K562 (cell line): ENCODE data around the gene TNFAIP6. TPM values are rescaled to one million over a fixed set of nuclear protein-coding genes. Genes with fewer than 3 reads are reported as not detected.

Experiments used
- ATAC-seq: fragments of 200-7000 bp; cut with Tn5 transposase; 3 replicates; pipeline ENCODE4 v1.9.1; 2020; ENCODE audit warnings: moderate library complexity
- BruUV-seq: library from RNA; stranded (reverse); fragments of 400-500 nt; replicated peaks from 2 replicates; lab custom pipeline; 2021; lab: Mats Ljungman, UMichigan
- CTCF ChIA-PET: fragments of 300-600 bp; formaldehyde crosslinking; extraction: SDS; loops from one replicate; lab custom pipeline; 2021; ENCODE audit warnings: low intra/inter-chr PET ratio; lab: Yijun Ruan, JAX
- POLR2A ChIA-PET: fragments of 300-600, 350-650 bp; sonication (Branson Sonifier 250); formaldehyde crosslinking; extraction: SDS; loops from one replicate; lab custom pipeline; 2021; ENCODE audit warnings: antibody characterized with exemption, inconsistent platforms; lab: Yijun Ruan, JAX
- DNase-seq, 4 experiments: peaks; one replicate each; pipeline versions ENCODE4 v3.0.0 to v3.0.0-alpha.2; 2011 to 2018; ENCODE audit warnings: low spot score in 3 of 4, mixed read lengths in 3 of 4; ENCODE audit errors: extremely low read depth in 1 of 4
- FAIRE-seq: peaks from 2 replicates; lab custom pipeline; 2011; peaks lifted over from hg19 to GRCh38; lab: Jason Lieb, UNC
- H2AFZ ChIP-seq: 2 replicates; pipeline ENCODE4 v1.6.0; 2011; ENCODE audit warnings: low read depth, low read length, control low read depth, inconsistent platforms
- H3K27ac ChIP-seq: fragments of 200-600 bp; 3 replicates; pipeline ENCODE4 v1.8.0; 2011; ENCODE audit warnings: low read depth, mild to moderate bottlenecking, control low read depth, inconsistent platforms, low read length, moderate library complexity, mixed read lengths; ENCODE audit errors: extremely low read depth
- H3K27me3 ChIP-seq, 2 experiments: fragments of 300-600 bp in 1 of 2; 2 replicates in 1 of 2; 3 replicates in 1 of 2; pipeline versions ENCODE4 v1.6.0 to v1.8.0; 2011; ENCODE audit warnings: inconsistent platforms in 2 of 2, low read length in 2 of 2, mild to moderate bottlenecking in 1 of 2, mixed read lengths in 1 of 2, moderate library complexity in 1 of 2; ENCODE audit not compliant: control insufficient read depth in 2 of 2, insufficient read depth in 2 of 2
- H3K36me3 ChIP-seq: fragments of 300-600 bp; 3 replicates; pipeline ENCODE4 v1.8.0; 2011; ENCODE audit warnings: mild to moderate bottlenecking, low read length, inconsistent platforms; ENCODE audit not compliant: control insufficient read depth, insufficient read depth
- H3K4me1 ChIP-seq, 2 experiments: fragments of 200-600 bp in 1 of 2; replicated peaks in 1 of 2; 2 replicates in 1 of 2; 3 replicates in 1 of 2; pipeline versions ENCODE4 v1.5.1 to v1.8.0; 2011; ENCODE audit warnings: inconsistent platforms in 2 of 2, low read length in 2 of 2, mild to moderate bottlenecking in 1 of 2, mixed read lengths in 1 of 2, moderate library complexity in 1 of 2; ENCODE audit not compliant: control insufficient read depth in 2 of 2, insufficient read depth in 2 of 2
- H3K4me2 ChIP-seq: 2 replicates; pipeline ENCODE4 v1.6.1; 2011; ENCODE audit warnings: low read length, control low read depth, inconsistent platforms, mixed read lengths; ENCODE audit not compliant: insufficient read depth
- H3K4me3 ChIP-seq: fragments of 200-600 bp; sonication (generic), shearing (Covaris generic); 2 replicates; pipeline ENCODE4 v1.5.1; 2016; ENCODE audit warnings: control low read depth, inconsistent platforms
- H3K79me2 ChIP-seq: fragments of 200-600 bp; 3 replicates; pipeline ENCODE4 v1.8.0; 2011; ENCODE audit warnings: low read length, inconsistent platforms; ENCODE audit not compliant: control insufficient read depth, insufficient read depth
- H3K9ac ChIP-seq, 2 experiments: 2 replicates each; pipeline versions ENCODE4 v1.6.0 to v1.6.1; 2011; ENCODE audit warnings: low read depth in 2 of 2, low read length in 2 of 2, control low read depth in 1 of 2, inconsistent platforms in 1 of 2, mild to moderate bottlenecking in 1 of 2, mixed read lengths in 1 of 2; ENCODE audit not compliant: insufficient read depth in 1 of 2
- H3K9me1 ChIP-seq: one replicate; pipeline ENCODE4 v1.6.0; 2011; ENCODE audit warnings: inconsistent platforms, mild to moderate bottlenecking, low read length, moderate library complexity; ENCODE audit not compliant: control insufficient read depth, insufficient read depth
- H3K9me3 ChIP-seq: replicated peaks from 2 replicates; pipeline ENCODE4 v1.5.1; 2011; ENCODE audit warnings: low read depth, low read length, inconsistent platforms; ENCODE audit not compliant: control insufficient read depth, insufficient read depth
- H4K20me1 ChIP-seq: replicated peaks from 2 replicates; pipeline ENCODE4 v1.6.1; 2011; ENCODE audit warnings: low read length, inconsistent platforms, mixed read lengths; ENCODE audit not compliant: control insufficient read depth, insufficient read depth
- ARID1B ChIP-seq: fragments of 450-650 bp; IDR thresholded peaks from 2 replicates; pipeline ENCODE4 v1.6.1; 2016; ENCODE audit warnings: antibody characterized with exemption, mild to moderate bottlenecking, inconsistent platforms
- COPS2 ChIP-seq: fragments of 450-650 bp; conservative IDR thresholded peaks from 2 replicates; pipeline ENCODE4 v1.6.1; 2016; ENCODE audit warnings: mild to moderate bottlenecking, moderate library complexity
- ELF2 ChIP-seq: fragments of 250-450 bp; sonication (Bioruptor Pico); IDR thresholded peaks from 2 replicates; pipeline ENCODE4 v1.5.0; 2021; ENCODE audit warnings: mild to moderate bottlenecking
- GABPB1 ChIP-seq: sonication (generic); formaldehyde crosslinking; IDR thresholded peaks from 2 replicates; pipeline ENCODE4 v1.8.0; 2022; ENCODE audit warnings: mild to moderate bottlenecking, missing genetic modification reagents
- MEIS2 ChIP-seq: fragments of 450-650 bp; IDR thresholded peaks from 2 replicates; pipeline ENCODE4 v1.6.1; 2014; ENCODE audit warnings: mild to moderate bottlenecking; ENCODE audit not compliant: partially characterized antibody
- PML ChIP-seq: IDR thresholded peaks from 2 replicates; pipeline ENCODE4 v1.6.1; 2012; ENCODE audit warnings: low read length, inconsistent platforms
- TAF7 ChIP-seq: fragments of 450-650 bp; IDR thresholded peaks from 2 replicates; pipeline ENCODE4 v1.6.1; 2016; ENCODE audit warnings: missing genetic modification characterization, missing compliant biosample characterization
- ZNF174 ChIP-seq: fragments of 250-450 bp; sonication (Bioruptor Pico); IDR thresholded peaks from 2 replicates; pipeline ENCODE4 v1.4.0; 2020; ENCODE audit warnings: mild to moderate bottlenecking
- WGBS: fragments of 100-300 bp; shearing (Covaris generic); methylation state at CpG from one replicate; pipeline ENCODE4 v1.1.6; 2016; ENCODE audit warnings: low coverage, mixed read lengths; ENCODE audit not compliant: insufficient coverage; ENCODE audit errors: missing lambda C conversion rate; 5-methylcytosine and 5-hydroxymethylcytosine counted together
- in situ Hi-C: fragments of 300-500 bp; cut with MboI; formaldehyde crosslinking; loops from 4 replicates; pipeline ENCODE4 v1.15.0; 2018; ENCODE audit warnings: inconsistent platforms, mixed read lengths
- intact Hi-C: fragments of 100-400 bp; cut with micrococcal nuclease; formaldehyde crosslinking; loops from 2 replicates; pipeline ENCODE4 v1.14.2; 2022
- polyA plus RNA-seq, 8 experiments: library from polyadenylated mRNA; depleted of rRNA in 4 of 8; stranded (reverse) in 5 of 8; unstranded in 3 of 8; fragments of >200 nt; fragmentation: Nextera tagmentation in 2 of 8; fragmentation: Illumina TruSeq in 1 of 8; extraction: Ambion mirVana in 2 of 8; extraction: Trizol in 1 of 8; gene quantifications; 2 replicates each; pipeline versions ENCODE4 v1.2.1 to v1.2.3, GENCODE V29; 2011 to 2014; ENCODE audit warnings: inconsistent platforms in 1 of 8, missing spikeins in 1 of 8
- total RNA-seq, 7 experiments: library from RNA; depleted of rRNA in 6 of 7; stranded (reverse); fragments of >200 nt in 6 of 7; fragmentation: Illumina TruSeq in 2 of 7; extraction: Trizol in 2 of 7; gene quantifications; 2 replicates each; pipeline versions ENCODE4 v1.2.1 to v1.2.3, GENCODE V29; 2011 to 2021; ENCODE audit warnings: low replicate concordance in 1 of 7
- TF ChIP-seq, protein P1 (sequence below): sonication (generic); IDR thresholded peaks from 2 replicates; pipeline ENCODE4 v1.6.1; 2016
- TF ChIP-seq, protein P2 (sequence below): sonication (generic); formaldehyde crosslinking; IDR thresholded peaks from 2 replicates; pipeline ENCODE4 v1.8.0; 2023; ENCODE audit warnings: mild to moderate bottlenecking, missing genetic modification reagents
- TF ChIP-seq, protein P3 (sequence below): fragments of 250-450 bp; sonication (Bioruptor Pico); IDR thresholded peaks from 2 replicates; pipeline ENCODE4 v1.8.0; 2021; ENCODE audit warnings: mild to moderate bottlenecking, moderate library complexity
- TF ChIP-seq, protein P4 (sequence below): fragments of 450-650 bp; IDR thresholded peaks from 2 replicates; pipeline ENCODE4 v1.6.1; 2017; ENCODE audit warnings: antibody characterized with exemption
- TF ChIP-seq, protein P5 (sequence below): fragments of 200-800 bp; sonication (Bioruptor generic); IDR thresholded peaks from 2 replicates; pipeline ENCODE4 v1.6.1; 2017; ENCODE audit warnings: missing genetic modification characterization, missing compliant biosample characterization
- TF ChIP-seq, protein P6 (sequence below), 2 experiments: fragments of 450-650 bp in 1 of 2; sonication (generic) in 1 of 2; formaldehyde crosslinking in 1 of 2; IDR thresholded peaks in 1 of 2; conservative IDR thresholded peaks in 1 of 2; 2 replicates each; pipeline versions ENCODE4 v1.6.1 to v1.8.1; 2016 to 2023; ENCODE audit warnings: mild to moderate bottlenecking in 2 of 2, moderate library complexity in 2 of 2, inconsistent platforms in 1 of 2, missing genetic modification reagents in 1 of 2

TNFAIP6 gene
- total and polyA plus RNA-seq, 9 of the 15 experiments (the other 6 are each of a cell fraction or from before 2014, with no cell fraction given) = 0.07 to 0.28 (median 0.08) TPM; not detected in 6

DNA sequence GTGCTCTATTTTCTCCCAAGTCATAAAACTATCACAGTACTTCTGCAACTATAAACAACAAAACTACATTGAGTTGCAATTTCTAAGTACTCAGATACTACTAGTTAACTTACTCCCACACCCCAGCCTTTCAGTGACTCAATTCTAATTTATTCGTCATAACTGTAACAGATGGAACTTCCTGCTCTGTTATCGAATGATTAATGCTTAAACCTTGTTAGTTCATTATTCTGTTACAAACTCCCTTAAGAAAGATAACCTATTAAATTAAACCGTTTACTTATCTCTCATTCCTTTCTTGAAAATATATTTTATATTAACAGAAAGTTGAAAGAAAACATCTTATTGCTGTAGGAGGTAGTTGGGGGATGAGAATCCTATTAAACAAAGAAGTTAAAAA is 17.0 kb downstream of the TNFAIP6 start:
- 6% methylated on average over 3 of the region's 3 CpGs for WGBS
- Histone ChIP-seq H3K27ac (peak overlapping the region; percentile 46; the same call in 1 of the 3 replicates), H3K27me3 (no peaks in the 10 kb centered on the region), H3K36me3 (no peaks in the 10 kb centered on the region), H3K4me3 (no peak overlapping the region), H3K9me3 (no peaks in the 10 kb centered on the region), H3K79me2 (no peaks in the 10 kb centered on the region), H3K4me2 (no peak overlapping the region), H3K4me1 (no peaks in the 10 kb centered on the region; a peak in 1 of 5 replicates), H4K20me1 (no peaks in the 10 kb centered on the region), H3K9me1 (no peaks in the 10 kb centered on the region), H3K9ac (peak overlapping the region in 1 of 2 experiments; percentile 22; a peak in 1 of 4 replicates), H2AFZ (peak overlapping the region; percentile 61)
- peak; percentile 71 for FAIRE-seq
- in situ Hi-C loops = no loop called here
- DNase-seq = peak in 3 of 4 experiments; percentile 27 to 36 (median 33)
- CTCF ChIA-PET = interaction anchor here (0.7 kb wide), 1 partner anchor 138 kb away, joined by 3 read pairs; no protein-coding TSS in a partner anchor
- POLR2A ChIA-PET = no interaction called here
- intact Hi-C loops = no loop called here
- peak; percentile 54; the same call in 2 of the 3 replicates for ATAC-seq
- BruUV-seq = no TSS peak
- TF ChIP-seq, protein P1, sequence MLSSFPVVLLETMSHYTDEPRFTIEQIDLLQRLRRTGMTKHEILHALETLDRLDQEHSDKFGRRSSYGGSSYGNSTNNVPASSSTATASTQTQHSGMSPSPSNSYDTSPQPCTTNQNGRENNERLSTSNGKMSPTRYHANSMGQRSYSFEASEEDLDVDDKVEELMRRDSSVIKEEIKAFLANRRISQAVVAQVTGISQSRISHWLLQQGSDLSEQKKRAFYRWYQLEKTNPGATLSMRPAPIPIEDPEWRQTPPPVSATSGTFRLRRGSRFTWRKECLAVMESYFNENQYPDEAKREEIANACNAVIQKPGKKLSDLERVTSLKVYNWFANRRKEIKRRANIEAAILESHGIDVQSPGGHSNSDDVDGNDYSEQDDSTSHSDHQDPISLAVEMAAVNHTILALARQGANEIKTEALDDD = peak; percentile 97
- TF ChIP-seq COPS2 = no peak
- no peak for TF ChIP-seq TAF7 (tag)
- peak; percentile 55 for TF ChIP-seq MEIS2
- TF ChIP-seq, protein P2, sequence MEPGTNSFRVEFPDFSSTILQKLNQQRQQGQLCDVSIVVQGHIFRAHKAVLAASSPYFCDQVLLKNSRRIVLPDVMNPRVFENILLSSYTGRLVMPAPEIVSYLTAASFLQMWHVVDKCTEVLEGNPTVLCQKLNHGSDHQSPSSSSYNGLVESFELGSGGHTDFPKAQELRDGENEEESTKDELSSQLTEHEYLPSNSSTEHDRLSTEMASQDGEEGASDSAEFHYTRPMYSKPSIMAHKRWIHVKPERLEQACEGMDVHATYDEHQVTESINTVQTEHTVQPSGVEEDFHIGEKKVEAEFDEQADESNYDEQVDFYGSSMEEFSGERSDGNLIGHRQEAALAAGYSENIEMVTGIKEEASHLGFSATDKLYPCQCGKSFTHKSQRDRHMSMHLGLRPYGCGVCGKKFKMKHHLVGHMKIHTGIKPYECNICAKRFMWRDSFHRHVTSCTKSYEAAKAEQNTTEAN (CRISPR knock-in tag) = no peak
- TF ChIP-seq, protein P3, sequence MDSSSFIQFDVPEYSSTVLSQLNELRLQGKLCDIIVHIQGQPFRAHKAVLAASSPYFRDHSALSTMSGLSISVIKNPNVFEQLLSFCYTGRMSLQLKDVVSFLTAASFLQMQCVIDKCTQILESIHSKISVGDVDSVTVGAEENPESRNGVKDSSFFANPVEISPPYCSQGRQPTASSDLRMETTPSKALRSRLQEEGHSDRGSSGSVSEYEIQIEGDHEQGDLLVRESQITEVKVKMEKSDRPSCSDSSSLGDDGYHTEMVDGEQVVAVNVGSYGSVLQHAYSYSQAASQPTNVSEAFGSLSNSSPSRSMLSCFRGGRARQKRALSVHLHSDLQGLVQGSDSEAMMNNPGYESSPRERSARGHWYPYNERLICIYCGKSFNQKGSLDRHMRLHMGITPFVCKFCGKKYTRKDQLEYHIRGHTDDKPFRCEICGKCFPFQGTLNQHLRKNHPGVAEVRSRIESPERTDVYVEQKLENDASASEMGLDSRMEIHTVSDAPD (CRISPR knock-in tag) = no peak
- TF ChIP-seq, protein P4, sequence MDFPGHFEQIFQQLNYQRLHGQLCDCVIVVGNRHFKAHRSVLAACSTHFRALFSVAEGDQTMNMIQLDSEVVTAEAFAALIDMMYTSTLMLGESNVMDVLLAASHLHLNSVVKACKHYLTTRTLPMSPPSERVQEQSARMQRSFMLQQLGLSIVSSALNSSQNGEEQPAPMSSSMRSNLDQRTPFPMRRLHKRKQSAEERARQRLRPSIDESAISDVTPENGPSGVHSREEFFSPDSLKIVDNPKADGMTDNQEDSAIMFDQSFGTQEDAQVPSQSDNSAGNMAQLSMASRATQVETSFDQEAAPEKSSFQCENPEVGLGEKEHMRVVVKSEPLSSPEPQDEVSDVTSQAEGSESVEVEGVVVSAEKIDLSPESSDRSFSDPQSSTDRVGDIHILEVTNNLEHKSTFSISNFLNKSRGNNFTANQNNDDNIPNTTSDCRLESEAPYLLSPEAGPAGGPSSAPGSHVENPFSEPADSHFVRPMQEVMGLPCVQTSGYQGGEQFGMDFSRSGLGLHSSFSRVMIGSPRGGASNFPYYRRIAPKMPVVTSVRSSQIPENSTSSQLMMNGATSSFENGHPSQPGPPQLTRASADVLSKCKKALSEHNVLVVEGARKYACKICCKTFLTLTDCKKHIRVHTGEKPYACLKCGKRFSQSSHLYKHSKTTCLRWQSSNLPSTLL = no peak
- TF ChIP-seq ELF2 (CRISPR knock-in tag) = no peak
- TF ChIP-seq ARID1B = peak; percentile 52; the same call in 1 of the 2 replicates
- TF ChIP-seq, protein P5, sequence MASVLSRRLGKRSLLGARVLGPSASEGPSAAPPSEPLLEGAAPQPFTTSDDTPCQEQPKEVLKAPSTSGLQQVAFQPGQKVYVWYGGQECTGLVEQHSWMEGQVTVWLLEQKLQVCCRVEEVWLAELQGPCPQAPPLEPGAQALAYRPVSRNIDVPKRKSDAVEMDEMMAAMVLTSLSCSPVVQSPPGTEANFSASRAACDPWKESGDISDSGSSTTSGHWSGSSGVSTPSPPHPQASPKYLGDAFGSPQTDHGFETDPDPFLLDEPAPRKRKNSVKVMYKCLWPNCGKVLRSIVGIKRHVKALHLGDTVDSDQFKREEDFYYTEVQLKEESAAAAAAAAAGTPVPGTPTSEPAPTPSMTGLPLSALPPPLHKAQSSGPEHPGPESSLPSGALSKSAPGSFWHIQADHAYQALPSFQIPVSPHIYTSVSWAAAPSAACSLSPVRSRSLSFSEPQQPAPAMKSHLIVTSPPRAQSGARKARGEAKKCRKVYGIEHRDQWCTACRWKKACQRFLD (CRISPR knock-in tag) = no peak
- TF ChIP-seq PML = no peak
- TF ChIP-seq ZNF174 (CRISPR knock-in tag) = no peak
- TF ChIP-seq GABPB1 (CRISPR knock-in tag) = 0 out of 2 replicates have a peak, but pooled peaks have one; percentile 31
- TF ChIP-seq, protein P6, sequence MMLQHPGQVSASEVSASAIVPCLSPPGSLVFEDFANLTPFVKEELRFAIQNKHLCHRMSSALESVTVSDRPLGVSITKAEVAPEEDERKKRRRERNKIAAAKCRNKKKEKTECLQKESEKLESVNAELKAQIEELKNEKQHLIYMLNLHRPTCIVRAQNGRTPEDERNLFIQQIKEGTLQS (IDR thresholded peaks at IDR 0.05) = 0 out of 2 replicates have a peak, but pooled peaks have one; percentile 13
- TF ChIP-seq, protein P6 (CRISPR knock-in tag; conservative IDR thresholded peaks at IDR 0.05) = no peak
